HUES64 (cell line): Measurements from ENCODE around the gene CMSS1.
"Not testable (repeated sequence)": the region's sequence is repeated elsewhere in the genome, so short reads cannot be mapped to it uniquely, and the experiment has no call there.

Experiments used
- H3K27ac ChIP-seq: 2 replicates; pipeline ENCODE4 v1.7.0; 2013; ENCODE audit warnings: low read depth, low read length, inconsistent platforms
- H3K27me3 ChIP-seq: 2 replicates; pipeline ENCODE4 v1.6.1; 2013; ENCODE audit warnings: mild to moderate bottlenecking, low read length; ENCODE audit not compliant: insufficient read depth
- H3K36me3 ChIP-seq: 2 replicates; pipeline ENCODE4 v1.6.1; 2013; ENCODE audit warnings: mild to moderate bottlenecking, low read length; ENCODE audit not compliant: insufficient read depth
- H3K4me1 ChIP-seq: 2 replicates; pipeline ENCODE4 v1.6.1; 2013; ENCODE audit warnings: mild to moderate bottlenecking, low read length, moderate library complexity; ENCODE audit not compliant: insufficient read depth
- H3K4me3 ChIP-seq: 2 replicates; pipeline ENCODE4 v1.5.1; 2013; ENCODE audit warnings: mild to moderate bottlenecking, low read length, moderate library complexity
- H3K9ac ChIP-seq: 2 replicates; pipeline ENCODE4 v1.6.1; 2013; ENCODE audit warnings: mild to moderate bottlenecking, low read depth, low read length
- H3K9me3 ChIP-seq: 2 replicates; pipeline ENCODE4 v1.6.1; 2013; ENCODE audit warnings: low read depth, low read length; ENCODE audit not compliant: insufficient read depth
- WGBS: fragments of 150-250, 120-280 bp; methylation state at CpG from one replicate; pipeline ENCODE4 v1.1.7; 2013; ENCODE audit warnings: missing lambda C conversion rate; 5-methylcytosine and 5-hydroxymethylcytosine counted together

The CMSS1 gene

DNA sequence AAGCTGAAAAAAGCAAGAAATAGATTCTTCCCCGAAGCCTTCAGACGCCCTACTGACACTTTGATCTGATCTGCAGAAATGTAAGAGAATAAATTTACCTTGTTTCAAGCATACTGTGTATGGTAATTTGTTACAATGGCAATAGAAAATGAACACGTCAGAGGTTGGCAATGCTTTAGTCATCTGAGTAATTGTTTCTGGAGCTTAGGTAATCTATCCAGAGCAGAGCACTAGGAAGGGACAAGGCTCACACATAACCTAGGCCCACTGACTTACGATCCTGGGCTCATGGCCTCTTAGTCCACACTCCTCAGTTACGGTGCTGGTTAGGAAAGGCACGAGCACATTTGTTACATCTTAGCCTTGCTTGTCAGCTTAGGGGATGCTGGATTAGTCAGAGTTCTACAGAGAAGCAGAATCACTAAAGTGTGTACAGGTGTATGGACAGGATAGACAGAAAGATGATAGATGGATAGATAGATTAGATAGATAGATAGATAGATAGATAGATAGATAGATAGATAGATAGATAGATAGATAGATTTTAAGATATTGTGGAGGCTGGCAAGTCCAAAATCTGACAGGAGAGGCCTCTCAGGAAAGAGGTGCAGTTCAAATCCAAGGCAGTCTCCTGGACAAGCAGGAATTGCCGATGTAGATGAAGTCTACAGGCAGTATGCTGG is 396.4 kb downstream of the CMSS1 start:
- WGBS, result 95% methylated on average over 7 of the region's 7 CpGs
- H3K36me3 ChIP-seq, result no peaks in the 10 kb centered on the region
- no peak overlapping the region for H3K9ac ChIP-seq
- peaks cover 26% of the 10 kb centered on the region for H3K4me1 ChIP-seq
- peaks cover 3% of the 10 kb centered on the region; the same call in 1 of the 2 replicates for H3K9me3 ChIP-seq
- H3K27ac ChIP-seq, result no peak overlapping the region
- no peaks in the 10 kb centered on the region for H3K27me3 ChIP-seq
- no peak overlapping the region for H3K4me3 ChIP-seq

DNA sequence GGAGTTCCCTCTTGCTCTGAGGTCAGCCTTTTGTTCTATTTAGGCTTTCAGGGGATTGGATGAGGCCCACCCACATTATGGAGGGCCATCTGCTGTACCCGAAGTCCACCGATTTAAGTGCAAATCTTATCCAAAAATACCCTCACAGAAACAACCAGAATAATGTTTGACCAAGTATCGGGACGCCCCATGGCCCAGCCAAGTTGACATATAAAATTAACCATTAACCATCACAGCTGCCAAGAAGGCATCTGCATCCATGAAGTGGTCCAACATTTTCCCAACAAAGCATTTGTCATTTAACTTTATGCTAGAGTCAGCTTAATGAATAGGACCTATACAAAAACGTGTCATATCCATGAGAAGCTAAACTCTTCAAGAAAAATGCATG is 396.9 kb downstream of the CMSS1 start:
- Histone ChIP-seq H3K9me3 (peaks cover 9% of the 10 kb centered on the region; the same call in 1 of the 2 replicates), H3K27ac (no peak overlapping the region), H3K9ac (no peak overlapping the region), H3K36me3 (no peaks in the 10 kb centered on the region), H3K4me1 (peaks cover 23% of the 10 kb centered on the region), H3K4me3 (no peak overlapping the region), H3K27me3 (no peaks in the 10 kb centered on the region)
- WGBS, result 92% methylated on average over 5 of the region's 5 CpGs

DNA sequence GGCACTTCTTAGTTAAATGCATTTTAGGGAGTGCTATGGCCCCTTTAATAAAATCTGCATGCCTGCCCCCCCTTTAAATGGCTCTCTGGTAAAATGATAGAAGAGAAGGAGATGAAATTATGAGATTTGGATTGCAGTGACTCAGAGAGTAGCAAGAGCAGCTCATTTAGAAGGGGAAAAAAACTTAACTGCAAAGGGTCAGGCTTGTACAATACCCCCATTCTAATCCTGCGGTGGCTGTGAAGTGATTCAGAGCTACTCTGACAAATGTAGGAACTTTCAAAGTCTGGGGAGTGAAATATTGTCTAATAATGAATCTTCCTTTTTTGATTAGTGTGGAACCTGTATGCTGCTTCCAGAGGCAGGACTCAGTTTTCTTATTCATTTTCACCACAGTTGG is 399.1 kb downstream of the CMSS1 start:
- Histone ChIP-seq H3K27me3 (no peaks in the 10 kb centered on the region), H3K27ac (no peak overlapping the region), H3K36me3 (no peaks in the 10 kb centered on the region), H3K4me3 (no peak overlapping the region), H3K4me1 (peaks cover 2% of the 10 kb centered on the region; the same call in 1 of the 2 replicates), H3K9me3 (peaks cover 19% of the 10 kb centered on the region; the same call in 1 of the 2 replicates), H3K9ac (no peak overlapping the region)
- WGBS, result 92% methylated on average over 1 of the region's 1 CpG

DNA sequence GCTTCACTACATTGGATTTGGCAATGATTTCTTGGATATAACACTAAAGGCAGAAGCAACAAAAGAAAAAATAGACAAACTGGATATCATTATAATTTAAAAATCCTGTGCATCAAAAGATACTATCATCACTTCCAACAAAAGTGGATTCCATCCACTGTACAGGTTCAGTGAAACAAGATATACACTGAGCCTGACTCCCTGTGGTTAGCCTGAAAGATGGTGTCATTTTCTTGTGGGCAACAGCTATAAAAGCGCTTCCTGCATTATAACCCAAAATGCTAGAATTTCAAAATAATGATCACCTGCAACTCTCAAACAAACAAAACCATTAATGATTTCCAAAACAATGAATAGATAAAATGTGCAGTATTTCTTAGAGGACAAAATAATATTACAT is 403.5 kb downstream of the CMSS1 start:
- Histone ChIP-seq H3K9me3 (peaks cover 19% of the 10 kb centered on the region; the same call in 1 of the 2 replicates), H3K4me3 (no peak overlapping the region), H3K9ac (no peak overlapping the region), H3K4me1 (no peaks in the 10 kb centered on the region), H3K27ac (no peak overlapping the region), H3K36me3 (no peaks in the 10 kb centered on the region), H3K27me3 (no peaks in the 10 kb centered on the region)
- 88% methylated on average over 1 of the region's 1 CpG for WGBS

- Histone ChIP-seq H3K9ac (no peak overlapping the region), H3K4me3 (no peak overlapping the region), H3K27ac (no peak overlapping the region), H3K4me1 (no peaks in the 10 kb centered on the region), H3K36me3 (no peaks in the 10 kb centered on the region), H3K27me3 (no peaks in the 10 kb centered on the region), H3K9me3 (peaks cover 11% of the 10 kb centered on the region; the same call in 1 of the 2 replicates)
- WGBS, result 95% methylated on average over 26 of the region's 26 CpGs
Observed at GRCh38 chr3:100225193-100225592, 407.5 kb downstream of the CMSS1 start.

DNA sequence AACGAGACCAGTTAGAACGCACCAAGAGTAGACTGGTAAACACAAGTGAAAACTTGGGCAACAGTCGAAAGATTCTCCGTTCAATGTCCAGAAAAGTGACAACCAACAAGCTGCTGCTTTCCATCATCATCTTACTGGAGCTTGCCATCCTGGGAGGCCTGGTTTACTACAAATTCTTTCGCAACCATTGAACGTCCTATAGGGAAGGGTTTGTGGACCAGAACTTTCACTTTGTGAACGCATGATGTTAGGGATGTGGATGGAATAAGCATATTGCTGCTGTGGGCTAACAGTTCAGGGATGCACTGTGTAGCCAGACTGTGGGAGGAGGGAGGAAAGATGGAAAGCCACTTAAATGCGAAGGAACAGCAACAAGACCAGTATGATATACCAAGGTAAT is 408.2 kb downstream of the CMSS1 start:
- H3K9me3 ChIP-seq, result peaks cover 10% of the 10 kb centered on the region; the same call in 1 of the 2 replicates
- no peaks in the 10 kb centered on the region for H3K4me1 ChIP-seq
- no peaks in the 10 kb centered on the region for H3K36me3 ChIP-seq
- no peaks in the 10 kb centered on the region for H3K27me3 ChIP-seq
- H3K4me3 ChIP-seq, result no peak overlapping the region
- 96% methylated on average over 8 of the region's 8 CpGs for WGBS
- no peak overlapping the region for H3K27ac ChIP-seq
- no peak overlapping the region for H3K9ac ChIP-seq

DNA sequence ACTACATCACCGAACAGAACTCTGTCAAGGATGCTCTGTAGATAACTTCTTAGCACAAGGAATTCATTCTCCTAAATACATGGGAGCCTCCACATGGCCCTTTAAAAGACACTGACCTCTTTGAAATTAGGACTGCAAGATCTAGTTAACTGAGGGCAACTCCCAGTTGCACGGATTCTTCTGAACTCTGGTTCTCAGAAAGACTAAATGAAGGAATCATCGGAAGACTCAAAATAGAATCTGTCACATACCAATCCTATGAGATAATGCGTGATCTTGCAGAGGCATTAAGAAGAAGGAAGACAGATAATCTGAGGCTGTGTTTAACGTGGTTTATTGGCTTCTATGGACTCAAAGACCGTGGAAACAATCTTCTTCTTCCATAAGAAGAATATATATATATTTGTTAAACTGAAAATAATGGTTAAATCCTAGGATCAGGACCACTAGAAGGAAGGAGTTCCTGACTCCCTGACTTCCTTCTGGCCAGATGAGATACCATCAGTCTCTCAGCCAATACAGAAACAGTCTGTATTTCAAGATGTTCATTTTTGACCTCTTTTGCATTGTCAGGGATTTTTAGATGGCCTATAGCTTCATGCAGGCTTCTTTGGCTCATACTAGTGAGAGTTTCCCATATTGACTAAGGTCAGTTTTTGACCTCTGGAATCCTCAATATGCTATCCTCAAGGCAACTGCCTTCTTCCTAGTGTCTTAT is 409.2 kb downstream of the CMSS1 start:
- H3K27ac ChIP-seq, result no peak overlapping the region
- no peak overlapping the region for H3K4me3 ChIP-seq
- no peaks in the 10 kb centered on the region for H3K36me3 ChIP-seq
- peaks cover 5% of the 10 kb centered on the region; the same call in 1 of the 2 replicates for H3K9me3 ChIP-seq
- no peak overlapping the region for H3K9ac ChIP-seq
- no peaks in the 10 kb centered on the region for H3K4me1 ChIP-seq
- WGBS, result 80% methylated on average over 4 of the region's 6 CpGs
- no peaks in the 10 kb centered on the region for H3K27me3 ChIP-seq

- no peak overlapping the region for H3K27ac ChIP-seq
- no peak overlapping the region for H3K4me3 ChIP-seq
- no peaks in the 10 kb centered on the region for H3K27me3 ChIP-seq
- peaks cover 5% of the 10 kb centered on the region; the same call in 1 of the 2 replicates for H3K9me3 ChIP-seq
- H3K4me1 ChIP-seq, result peaks cover 2% of the 10 kb centered on the region; the same call in 1 of the 2 replicates
- 88% methylated on average over 2 of the region's 2 CpGs for WGBS
- H3K9ac ChIP-seq, result no peak overlapping the region
- H3K36me3 ChIP-seq, result no peaks in the 10 kb centered on the region
Observed at GRCh38 chr3:100227511-100227921, 409.9 kb downstream of the CMSS1 start.

GRCh38 chr3:100228247-100228646 is 410.6 kb downstream of the CMSS1 start:
- Histone ChIP-seq H3K4me1 (peaks cover 9% of the 10 kb centered on the region), H3K27ac (no peak overlapping the region), H3K36me3 (no peaks in the 10 kb centered on the region), H3K4me3 (no peak overlapping the region), H3K27me3 (no peaks in the 10 kb centered on the region), H3K9me3 (peaks cover 5% of the 10 kb centered on the region; the same call in 1 of the 2 replicates), H3K9ac (no peak overlapping the region)
- WGBS, result 100% methylated on average over 1 of the region's 1 CpG

DNA sequence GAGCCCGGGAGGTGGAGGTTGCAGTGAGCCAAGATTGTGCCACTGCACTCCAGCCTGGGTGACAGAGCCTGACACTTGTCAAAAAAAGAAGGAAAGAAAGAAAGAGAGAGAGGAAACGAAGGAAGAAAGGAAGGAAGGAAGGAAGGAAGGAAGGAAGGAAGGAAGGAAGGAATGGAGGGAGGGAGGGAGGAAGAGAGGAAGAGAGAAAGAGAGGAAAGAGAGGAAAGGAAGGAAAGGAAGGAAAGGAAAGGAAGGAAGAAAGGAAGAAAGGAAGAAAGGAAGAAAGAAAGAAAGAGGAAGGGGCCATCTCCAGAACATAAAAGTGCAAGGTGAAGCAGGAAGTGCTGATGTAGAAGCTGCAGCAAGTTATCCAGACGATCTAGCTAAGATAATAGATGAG is 411.5 kb downstream of the CMSS1 start:
- H3K4me3 ChIP-seq, H3K4me1 ChIP-seq: not testable (repeated sequence)
- WGBS, result 89% methylated on average over 3 of the region's 3 CpGs

DNA sequence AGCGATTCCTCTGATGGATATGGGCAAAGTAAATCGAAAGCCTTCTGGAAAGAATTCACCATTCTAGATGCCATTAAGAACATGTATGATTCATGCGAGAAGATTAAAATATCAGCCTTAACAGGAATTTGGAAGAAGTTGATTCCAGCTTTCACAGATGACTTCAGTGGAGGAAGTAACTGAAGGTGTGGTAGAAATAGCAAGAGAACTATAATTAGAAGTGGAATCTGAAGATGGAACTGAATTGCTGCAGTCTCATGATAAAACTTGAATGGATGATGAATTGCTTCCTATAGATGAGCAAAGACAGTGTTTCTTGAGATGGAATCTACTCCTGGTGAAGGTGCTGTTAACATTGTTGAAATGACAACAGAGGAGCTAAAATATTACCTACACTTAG is 413.0 kb downstream of the CMSS1 start:
- H3K27me3 ChIP-seq, result no peaks in the 10 kb centered on the region
- H3K9ac ChIP-seq, result no peak overlapping the region
- H3K4me3 ChIP-seq, result no peak overlapping the region
- peaks cover 9% of the 10 kb centered on the region for H3K4me1 ChIP-seq
- WGBS, result 99% methylated on average over 3 of the region's 3 CpGs
- H3K27ac ChIP-seq, result no peak overlapping the region
- H3K9me3 ChIP-seq, result peaks cover 5% of the 10 kb centered on the region; the same call in 1 of the 2 replicates
- no peaks in the 10 kb centered on the region for H3K36me3 ChIP-seq

More for the DNA sequence above, 411.5 kb downstream of the CMSS1 start:
- not testable (repeated sequence) for H3K9me3 ChIP-seq, H3K27me3 ChIP-seq, H3K36me3 ChIP-seq, H3K27ac ChIP-seq, H3K9ac ChIP-seq
